Stimulated activated CD4-positive, alpha-beta T cell treated with anti-CD3 and anti-CD28 coated beads, Interleukin-4, amount 100 ng/mL, for 1 hour (primary cell): Measurements from ENCODE around the gene TARS1.

Source experiments
- DNase-seq: peaks from one replicate; pipeline ENCODE4 v3.0.0-alpha.2; 2020

Gene TARS1

GRCh38 chr5:33440482-33441240 lies at the start of gene TARS1:
TSS of gene TARS1 (plus strand) at chr5:33440965. CDS start at chr5:33441087, 122 bp downstream.
- DNase-seq = peak; percentile 93

- no peak for DNase-seq
These were observed 42.3 kb upstream of the TARS1 start for GRCh38 chr5:33398501-33398900.

DNA sequence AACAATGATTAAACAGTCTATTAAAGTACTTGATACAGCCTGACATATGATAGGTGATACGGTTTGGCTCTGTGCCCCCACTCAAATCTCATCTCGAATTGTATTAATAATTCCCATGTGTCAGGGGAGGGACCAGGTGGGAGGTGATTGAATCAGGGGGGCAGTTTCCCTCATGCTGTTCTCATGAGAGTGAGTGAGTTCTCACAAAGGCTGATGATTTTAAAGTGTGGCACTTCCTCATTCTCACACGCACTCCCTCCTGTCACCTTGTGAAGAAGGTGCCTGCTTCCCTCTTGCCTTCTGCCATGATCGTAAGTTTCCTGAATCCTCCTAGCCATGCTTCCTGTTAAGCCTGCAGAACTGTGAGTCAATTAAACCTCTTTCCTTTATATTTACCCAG lies 40.1 kb upstream of the TARS1 start:
- DNase-seq = no peak

- DNase-seq = no peak
These were observed 39.0 kb upstream of the TARS1 start for GRCh38 chr5:33401482-33402390.

DNA sequence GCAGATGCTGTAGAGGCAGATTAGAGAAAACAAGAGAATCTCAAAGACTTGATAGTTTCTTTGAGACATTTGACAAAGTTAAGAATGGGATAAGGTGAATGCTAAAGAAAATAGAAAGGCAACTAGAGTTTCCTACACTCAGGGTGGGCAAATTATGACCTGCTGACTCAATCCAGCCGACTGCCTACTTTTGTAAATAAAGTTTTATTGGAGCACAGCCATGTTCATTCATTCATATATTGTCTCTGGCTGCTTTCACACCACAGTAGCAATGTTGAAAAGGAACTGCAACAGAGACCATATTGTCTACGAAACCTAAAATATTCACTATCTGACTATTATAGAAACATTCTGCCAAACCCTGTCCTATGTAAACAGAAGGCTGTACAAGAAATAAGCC lies 37.6 kb upstream of the TARS1 start:
- DNase-seq = no peak

DNA sequence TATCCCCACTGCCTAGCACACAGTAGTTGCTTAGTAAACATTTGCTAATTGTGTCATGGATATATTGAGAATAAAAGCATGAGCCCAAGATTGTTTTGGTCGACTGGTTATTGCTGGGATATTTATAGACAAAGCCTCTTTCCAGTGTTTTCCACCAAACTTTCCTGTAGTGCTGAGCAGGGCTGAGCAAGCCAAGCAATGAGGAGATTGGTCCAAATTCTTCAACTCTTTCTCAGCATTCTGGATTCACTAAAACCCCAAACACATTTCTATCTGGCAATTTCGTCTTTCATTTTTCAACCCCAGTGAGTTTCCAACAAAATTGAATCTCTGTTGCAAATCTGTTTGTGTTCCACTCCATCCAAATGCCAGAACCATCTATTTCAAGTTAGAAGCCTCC lies 31.9 kb upstream of the TARS1 start:
- no peak for DNase-seq

DNA sequence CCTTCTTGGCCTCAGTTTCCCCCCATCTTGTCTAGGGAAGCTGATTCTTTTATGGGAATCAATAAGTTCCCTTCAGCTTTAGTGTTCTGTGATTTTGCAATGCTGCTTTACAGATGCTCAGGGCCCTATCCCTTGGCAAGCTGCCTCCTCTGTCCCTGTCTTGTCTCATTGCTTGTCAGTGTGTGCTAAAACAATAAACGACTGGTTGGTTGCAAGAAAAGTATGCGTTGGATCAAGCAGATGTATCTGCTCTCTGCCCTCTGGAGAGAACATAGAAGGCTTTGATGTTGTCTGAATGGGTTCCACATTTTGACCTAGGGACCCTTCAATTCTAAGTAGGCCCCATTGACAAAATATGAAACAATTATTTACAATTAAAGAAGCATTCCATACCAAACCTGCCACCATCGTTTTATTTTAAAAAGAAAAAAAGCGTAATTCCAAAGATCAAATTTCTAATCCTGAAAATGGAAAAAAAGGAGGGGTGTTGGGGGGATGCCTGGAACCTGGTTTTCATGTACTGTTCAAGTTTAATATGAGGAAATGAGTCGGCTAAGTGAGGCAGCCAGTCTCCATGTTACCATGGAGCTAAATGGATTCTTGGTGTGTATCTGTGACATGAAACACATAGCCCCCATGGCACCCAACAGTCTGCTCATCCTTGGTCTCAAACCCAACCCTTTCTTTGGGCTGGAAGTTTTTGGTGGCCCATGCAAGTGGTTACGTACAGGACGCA lies 31.2 kb upstream of the TARS1 start:
- no peak for DNase-seq

- no peak for DNase-seq
These were observed 30.5 kb upstream of the TARS1 start for GRCh38 chr5:33410221-33410620.

GRCh38 chr5:33411498-33411897 lies 29.3 kb upstream of the TARS1 start:
- no peak for DNase-seq

DNA sequence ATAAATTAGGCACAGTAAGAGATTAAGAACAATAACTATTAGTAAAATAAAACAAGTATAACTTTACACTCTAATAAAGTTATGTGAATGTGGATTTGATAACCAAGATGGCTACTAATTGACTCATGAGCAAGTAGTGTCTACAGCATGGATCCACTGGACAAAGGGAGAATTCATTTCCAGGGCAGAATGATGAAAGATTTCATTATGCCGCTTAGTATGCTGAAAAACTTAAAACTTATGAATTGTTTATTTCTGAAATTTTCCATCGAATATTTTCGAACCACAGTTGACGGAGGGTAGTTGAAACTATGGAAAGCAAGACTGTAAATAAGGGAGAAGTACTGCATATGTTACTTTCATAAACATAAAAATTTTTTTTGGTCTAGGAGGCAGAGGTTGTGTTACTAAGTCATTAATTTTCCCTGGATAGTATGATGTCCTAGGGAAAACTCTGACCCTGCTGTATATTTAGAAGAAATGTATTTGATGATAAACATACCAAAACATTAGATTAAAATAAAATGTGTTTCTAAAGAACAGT lies 24.9 kb upstream of the TARS1 start:
- no peak for DNase-seq

GRCh38 chr5:33417632-33418031 lies 23.1 kb upstream of the TARS1 start:
- DNase-seq = no peak

- DNase-seq = no peak
These were observed 19.8 kb upstream of the TARS1 start for GRCh38 chr5:33420946-33421345.

GRCh38 chr5:33422191-33422590 lies 18.6 kb upstream of the TARS1 start:
- DNase-seq = no peak

- DNase-seq = no peak
These were observed 17.6 kb upstream of the TARS1 start for GRCh38 chr5:33423018-33423630.

- DNase-seq = no peak
These were observed 15.5 kb upstream of the TARS1 start for GRCh38 chr5:33425314-33425713.

DNA sequence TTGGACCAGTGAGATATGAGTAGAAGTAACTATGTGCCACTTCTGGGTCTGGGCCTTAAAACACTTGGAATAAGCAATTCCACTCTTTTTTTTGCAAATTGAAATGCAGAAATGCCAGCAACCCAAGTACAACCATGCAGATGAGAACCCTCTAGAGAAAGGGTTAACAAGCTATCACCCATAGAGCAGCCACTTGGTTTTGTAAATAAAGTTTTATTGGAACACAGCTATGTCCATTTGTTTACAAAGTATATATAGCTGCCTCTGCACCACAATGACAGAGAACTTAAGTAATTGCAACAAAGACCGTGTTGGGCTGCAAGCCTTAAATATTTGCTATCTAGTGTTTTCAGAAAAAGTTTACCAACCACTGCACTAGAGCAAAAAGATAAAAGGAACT lies 9.8 kb upstream of the TARS1 start:
- no peak for DNase-seq

GRCh38 chr5:33432656-33433055 lies 8.1 kb upstream of the TARS1 start:
- no peak for DNase-seq

GRCh38 chr5:33433303-33434240 lies 7.2 kb upstream of the TARS1 start:
- DNase-seq = no peak

DNA sequence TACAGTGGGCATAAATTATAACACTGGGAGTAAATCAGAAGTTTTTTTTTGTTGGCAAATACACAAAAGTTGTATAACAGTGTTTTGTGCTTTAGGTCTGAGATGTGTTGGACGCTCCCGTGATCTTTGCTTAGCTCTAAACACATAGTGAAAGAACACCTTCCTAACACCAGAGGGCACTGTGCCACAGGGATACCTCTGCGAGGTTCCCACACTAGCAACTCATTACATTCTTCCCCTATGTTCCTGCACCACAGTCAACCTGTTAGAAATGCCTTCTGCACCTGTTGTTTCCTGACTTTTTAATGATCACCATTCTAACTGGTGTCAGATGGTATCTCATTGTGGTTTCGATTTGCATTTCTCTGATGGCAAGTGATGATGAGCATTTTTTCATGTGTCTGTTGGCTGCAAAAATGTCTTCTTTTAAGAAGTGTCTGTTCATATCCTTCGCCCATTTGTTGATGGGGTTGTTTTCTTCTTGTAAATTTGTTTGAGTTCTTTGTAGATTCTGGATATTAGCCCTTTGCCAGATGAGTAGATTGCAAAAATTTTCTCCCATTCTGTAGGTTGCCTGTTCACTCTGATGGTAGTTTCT lies 4.8 kb upstream of the TARS1 start:
- DNase-seq = peak; percentile 50

GRCh38 chr5:33438996-33439395 lies 1.8 kb upstream of the TARS1 start:
- DNase-seq = no peak

DNA sequence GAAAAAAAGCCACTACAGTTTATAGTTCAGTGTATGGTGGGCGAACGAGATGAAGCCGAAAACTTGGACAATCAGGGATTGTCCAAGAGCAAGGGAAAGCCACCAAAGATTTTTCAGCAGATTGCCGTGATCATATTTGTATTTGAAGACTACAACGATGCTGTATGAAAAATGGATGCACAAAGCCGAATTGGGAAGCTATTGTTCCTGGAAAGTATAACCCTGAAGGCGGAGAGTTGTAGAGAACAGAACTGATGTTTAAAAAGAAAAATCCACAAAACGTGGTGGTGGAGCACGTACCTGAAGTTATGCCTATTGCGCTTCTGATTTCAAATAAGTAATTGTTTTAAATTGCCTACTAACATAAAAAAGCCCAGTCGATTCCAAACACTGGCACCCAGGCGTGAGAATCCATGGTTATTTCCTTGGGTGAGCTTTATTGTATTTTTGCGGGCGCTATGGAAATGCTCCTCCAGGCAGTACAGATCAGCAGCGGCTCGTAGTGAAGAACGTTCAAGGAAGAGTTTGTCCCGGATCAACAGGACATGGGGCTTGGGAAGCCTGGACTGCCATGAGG lies 772 bp upstream of the TARS1 start:
- DNase-seq = no peak
